A673 (cell line): Measurements from ENCODE around the gene THOC7. TPM values are rescaled to one million over a fixed set of nuclear protein-coding genes. Genes with fewer than 3 reads are reported as not detected.

Source experiments
- BruUV-seq: library from RNA; stranded (reverse); fragments of 400-500 nt; replicated peaks from 2 replicates; lab custom pipeline; 2021; lab: Mats Ljungman, UMichigan
- CTCF ChIA-PET: fragments of 300-600 bp; sonication (Branson Sonifier 250); formaldehyde crosslinking; loops from one replicate; lab custom pipeline; 2022; ENCODE audit warnings: antibody characterized with exemption; lab: Charles Lee
- POLR2A ChIA-PET: fragments of 300-600 bp; sonication (Branson Sonifier 250); formaldehyde crosslinking; loops from one replicate; lab custom pipeline; 2022; ENCODE audit warnings: antibody characterized with exemption; ENCODE audit not compliant: low non-redundant PET; lab: Charles Lee
- DNase-seq: peaks from one replicate; pipeline ENCODE4 v3.0.0-alpha.2; 2015; ENCODE audit warnings: low spot score
- H3K27ac ChIP-seq: fragments of 200-600 bp; sonication (generic); 2 replicates; pipeline ENCODE4 v1.5.1; 2016; ENCODE audit warnings: mixed run types, low read depth, mild to moderate bottlenecking, mixed read lengths, antibody characterized with exemption, low read length; ENCODE audit not compliant: poor library complexity, severe bottlenecking
- H3K27me3 ChIP-seq: fragments of 200-600 bp; sonication (generic); replicated peaks from 2 replicates; pipeline ENCODE4 v1.6.1; 2017; ENCODE audit warnings: mixed run types, low read depth, mild to moderate bottlenecking, mixed read lengths, antibody characterized with exemption, low read length; ENCODE audit not compliant: insufficient read depth, poor library complexity
- H3K36me3 ChIP-seq: fragments of 200-600 bp; sonication (generic); 2 replicates; pipeline ENCODE4 v1.6.1; 2016; ENCODE audit warnings: mixed run types, mild to moderate bottlenecking, mixed read lengths, antibody characterized with exemption, low read length; ENCODE audit not compliant: insufficient read depth, poor library complexity, severe bottlenecking
- H3K4me1 ChIP-seq: fragments of 200-600 bp; sonication (generic); 2 replicates; pipeline ENCODE4 v1.6.1; 2017; ENCODE audit warnings: mixed run types, mild to moderate bottlenecking, mixed read lengths, antibody characterized with exemption, low read length; ENCODE audit not compliant: insufficient read depth, poor library complexity, severe bottlenecking
- H3K4me3 ChIP-seq: fragments of 200-600 bp; sonication (generic); 2 replicates; pipeline ENCODE4 v1.5.1; 2016; ENCODE audit warnings: low read depth, mixed run types, mild to moderate bottlenecking, mixed read lengths, low read length; ENCODE audit not compliant: poor library complexity, severe bottlenecking
- H3K9me3 ChIP-seq: fragments of 200-600 bp; sonication (generic); 2 replicates; pipeline ENCODE4 v1.6.1; 2016; ENCODE audit warnings: mixed run types, low read depth, mild to moderate bottlenecking, mixed read lengths, antibody characterized with exemption, low read length; ENCODE audit not compliant: poor library complexity, severe bottlenecking
- CTCF ChIP-seq: fragments of 300-800, 200-600 bp; sonication (generic); conservative IDR thresholded peaks from 2 replicates; pipeline ENCODE4 v1.5.1; 2017; ENCODE audit warnings: low read depth, mild to moderate bottlenecking, antibody characterized with exemption, low read length, moderate library complexity, mixed read lengths
- EZH2 ChIP-seq: fragments of 200-600 bp; sonication (generic); IDR thresholded peaks from 2 replicates; pipeline ENCODE4 v1.6.1; 2017; ENCODE audit warnings: borderline replicate concordance, low read depth, mild to moderate bottlenecking, mixed read lengths, antibody characterized with exemption, low read length; ENCODE audit not compliant: poor library complexity, severe bottlenecking
- intact Hi-C: fragments of 100-400 bp; cut with micrococcal nuclease; formaldehyde crosslinking; loops from one replicate; pipeline ENCODE4 v1.10.0; 2022; ENCODE audit not compliant: unreplicated experiment
- total RNA-seq: library from RNA; stranded (reverse); gene quantifications from 2 replicates; pipeline ENCODE4 v1.2.3, GENCODE V29; 2021

THOC7 gene
- total RNA-seq, 1 experiment from 2014 or later: 37.3 TPM

DNA sequence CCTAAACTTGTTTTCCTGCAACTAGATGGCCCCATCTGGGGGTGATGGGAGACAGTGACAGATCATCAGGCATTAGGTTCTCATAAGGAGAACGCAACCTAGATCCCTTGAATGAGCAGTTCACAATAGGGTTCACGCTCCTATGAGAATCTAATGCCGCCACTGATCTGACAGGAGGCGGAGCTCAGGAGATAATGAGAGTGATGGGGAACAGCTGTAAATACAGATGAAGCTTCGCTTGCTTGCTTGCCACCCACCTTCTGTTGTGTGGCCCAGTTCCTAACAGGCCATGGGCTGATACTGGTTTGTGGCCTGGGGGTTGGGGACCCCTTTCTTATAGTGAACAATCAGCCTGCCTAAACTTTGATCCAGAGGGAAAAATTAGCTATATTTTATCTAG lies 59.7 kb downstream of the THOC7 start:
- Histone ChIP-seq H3K9me3 (no peaks in the 10 kb centered on the region), H3K4me3 (no peak overlapping the region), H3K4me1 (no peaks in the 10 kb centered on the region), H3K36me3 (no peaks in the 10 kb centered on the region), H3K27ac (no peak overlapping the region), H3K27me3 (no peaks in the 10 kb centered on the region)
- BruUV-seq: no TSS peak
- CTCF ChIA-PET: no interaction called here
- no peak for DNase-seq
- TF ChIP-seq CTCF (no peak), EZH2 (no peak)
- intact Hi-C loops: no loop called here
- POLR2A ChIA-PET: no interaction called here

GRCh38 chr3:63800097-63800496 lies 63.5 kb downstream of the THOC7 start:
- Histone ChIP-seq H3K36me3 (no peaks in the 10 kb centered on the region), H3K4me3 (no peak overlapping the region), H3K27me3 (no peaks in the 10 kb centered on the region), H3K27ac (no peak overlapping the region), H3K9me3 (no peaks in the 10 kb centered on the region), H3K4me1 (no peaks in the 10 kb centered on the region)
- CTCF ChIA-PET: no interaction called here
- no peak for TF ChIP-seq EZH2
- no peak for TF ChIP-seq CTCF
- BruUV-seq: no TSS peak
- intact Hi-C loops: no loop called here
- DNase-seq: no peak
- POLR2A ChIA-PET: no interaction called here

DNA sequence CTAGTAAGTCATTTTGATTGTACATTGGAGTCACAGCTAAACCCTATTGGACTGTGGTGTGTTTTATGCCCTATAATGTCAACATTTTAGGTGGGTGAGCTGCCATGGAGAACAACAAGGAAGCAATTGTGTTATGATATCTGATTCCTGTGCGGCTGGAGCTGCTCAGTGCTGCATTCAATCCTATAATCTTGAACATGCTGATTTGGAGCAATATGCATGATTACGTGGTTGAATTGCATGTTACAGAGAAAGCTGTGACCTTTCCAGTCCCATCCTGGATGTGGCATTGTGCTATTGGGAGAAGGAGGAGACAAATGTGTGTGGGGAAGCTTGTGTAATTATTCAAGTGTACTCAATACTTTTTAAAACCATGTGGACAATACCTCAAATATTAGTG lies 64.7 kb downstream of the THOC7 start:
- CTCF ChIA-PET: no interaction called here
- H3K27me3 ChIP-seq: no peaks in the 10 kb centered on the region
- POLR2A ChIA-PET: no interaction called here
- no peak for DNase-seq
- intact Hi-C loops: no loop called here
- H3K4me3 ChIP-seq: no peak overlapping the region
- no peaks in the 10 kb centered on the region for H3K9me3 ChIP-seq
- H3K4me1 ChIP-seq: no peaks in the 10 kb centered on the region
- no peaks in the 10 kb centered on the region for H3K36me3 ChIP-seq
- TF ChIP-seq EZH2: no peak
- no peak for TF ChIP-seq CTCF
- no peak overlapping the region for H3K27ac ChIP-seq
- BruUV-seq: no TSS peak
